Rectal smooth muscle tissue (tissue), 1 donor: ENCODE results near the gene MMEL1.

Source experiments
- H3K27ac ChIP-seq: one replicate; pipeline ENCODE4 v1.7.0; 2013; ENCODE audit warnings: low read depth, low read length, inconsistent platforms
- H3K27me3 ChIP-seq: one replicate; pipeline ENCODE4 v1.7.0; 2013; ENCODE audit warnings: low read length; ENCODE audit not compliant: control insufficient read depth, insufficient read depth
- H3K36me3 ChIP-seq: one replicate; pipeline ENCODE4 v1.7.0; 2013; ENCODE audit warnings: low read length; ENCODE audit not compliant: control insufficient read depth, insufficient read depth
- H3K4me1 ChIP-seq: one replicate; pipeline ENCODE4 v1.7.0; 2013; ENCODE audit warnings: low read length; ENCODE audit not compliant: control insufficient read depth, insufficient read depth
- H3K4me3 ChIP-seq: one replicate; pipeline ENCODE4 v1.7.0; 2013; ENCODE audit warnings: low read length
- H3K9ac ChIP-seq: one replicate; pipeline ENCODE4 v1.7.0; 2013; ENCODE audit warnings: low read length

Gene MMEL1

DNA sequence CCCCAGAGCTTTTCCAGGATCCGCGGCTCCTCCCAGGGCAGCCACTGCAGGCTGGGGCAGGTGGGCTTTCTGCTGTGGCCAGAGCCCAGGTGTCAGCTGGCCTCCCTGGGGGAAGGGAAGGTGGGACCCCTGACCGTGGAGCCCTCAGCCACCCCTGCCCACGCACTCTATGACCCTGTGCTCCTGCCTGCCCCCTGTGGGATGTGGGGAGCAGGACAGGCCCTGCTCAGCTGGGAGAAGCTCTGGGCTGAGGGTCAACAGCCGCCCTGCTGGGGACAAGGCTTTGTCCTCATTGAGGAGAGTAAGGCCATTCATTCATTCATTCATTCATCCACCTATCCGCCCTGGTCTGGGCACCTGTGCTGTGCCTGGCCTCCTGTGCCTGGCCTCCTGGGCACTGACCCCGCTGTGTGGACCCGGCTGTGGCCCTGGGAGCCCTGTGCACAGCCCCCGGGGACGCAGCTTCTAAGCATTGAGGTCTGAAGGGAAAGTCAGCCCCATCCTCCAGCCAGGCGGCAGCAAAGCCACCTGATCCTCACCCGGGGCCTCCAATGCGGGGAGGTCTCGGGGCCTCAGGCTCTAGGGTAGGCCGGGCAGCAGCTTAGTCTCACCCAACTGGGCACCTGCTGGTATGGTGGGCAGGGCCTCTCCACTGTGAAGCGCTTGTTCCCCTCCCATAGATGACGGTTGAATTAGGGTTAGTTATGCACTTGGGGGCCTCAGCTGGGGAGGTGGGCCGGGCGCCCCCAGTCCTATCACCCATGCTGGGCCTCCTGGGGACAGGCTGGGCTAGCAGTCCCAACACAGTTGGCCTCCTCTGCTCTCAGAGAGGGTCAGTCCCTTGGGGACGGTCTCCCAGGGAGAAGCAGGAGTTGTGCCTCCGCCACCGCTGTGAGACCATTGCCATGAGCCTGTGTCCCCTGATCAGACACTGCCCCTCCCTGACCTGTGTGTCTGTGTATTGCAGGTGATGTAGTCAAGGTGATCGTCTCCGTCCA lies 70.6 kb downstream of the MMEL1 start:
- H3K4me3 ChIP-seq, result no peak overlapping the region
- no peak overlapping the region for H3K9ac ChIP-seq
- H3K4me1 ChIP-seq, result peaks cover 3% of the 10 kb centered on the region
- peaks cover 19% of the 10 kb centered on the region for H3K36me3 ChIP-seq
- H3K27me3 ChIP-seq, result no peaks in the 10 kb centered on the region
- H3K27ac ChIP-seq, result no peak overlapping the region

DNA sequence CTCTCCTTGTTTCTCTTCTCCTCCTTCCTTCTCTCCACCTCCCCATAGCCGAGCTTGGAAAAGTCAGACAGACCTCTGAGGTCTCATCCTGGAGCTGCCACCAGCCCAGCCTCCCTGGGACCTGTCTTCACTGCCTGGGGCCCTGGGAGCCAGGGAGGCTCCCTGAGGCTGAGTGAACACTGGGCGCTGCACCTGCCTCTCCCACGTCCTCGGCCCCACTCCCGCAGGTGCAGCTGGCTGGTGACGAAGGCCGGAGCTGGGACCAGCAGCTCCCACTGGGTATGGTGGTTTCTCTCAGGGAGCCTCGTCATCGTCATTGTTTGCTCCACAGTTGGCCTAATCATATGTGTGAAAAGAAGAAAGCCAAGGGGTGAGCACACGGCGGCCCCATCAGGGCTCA lies 71.4 kb downstream of the MMEL1 start:
- no peak overlapping the region for H3K27ac ChIP-seq
- H3K4me3 ChIP-seq, result no peak overlapping the region
- peaks cover 19% of the 10 kb centered on the region for H3K36me3 ChIP-seq
- peaks cover 3% of the 10 kb centered on the region for H3K4me1 ChIP-seq
- no peak overlapping the region for H3K9ac ChIP-seq
- H3K27me3 ChIP-seq, result no peaks in the 10 kb centered on the region

DNA sequence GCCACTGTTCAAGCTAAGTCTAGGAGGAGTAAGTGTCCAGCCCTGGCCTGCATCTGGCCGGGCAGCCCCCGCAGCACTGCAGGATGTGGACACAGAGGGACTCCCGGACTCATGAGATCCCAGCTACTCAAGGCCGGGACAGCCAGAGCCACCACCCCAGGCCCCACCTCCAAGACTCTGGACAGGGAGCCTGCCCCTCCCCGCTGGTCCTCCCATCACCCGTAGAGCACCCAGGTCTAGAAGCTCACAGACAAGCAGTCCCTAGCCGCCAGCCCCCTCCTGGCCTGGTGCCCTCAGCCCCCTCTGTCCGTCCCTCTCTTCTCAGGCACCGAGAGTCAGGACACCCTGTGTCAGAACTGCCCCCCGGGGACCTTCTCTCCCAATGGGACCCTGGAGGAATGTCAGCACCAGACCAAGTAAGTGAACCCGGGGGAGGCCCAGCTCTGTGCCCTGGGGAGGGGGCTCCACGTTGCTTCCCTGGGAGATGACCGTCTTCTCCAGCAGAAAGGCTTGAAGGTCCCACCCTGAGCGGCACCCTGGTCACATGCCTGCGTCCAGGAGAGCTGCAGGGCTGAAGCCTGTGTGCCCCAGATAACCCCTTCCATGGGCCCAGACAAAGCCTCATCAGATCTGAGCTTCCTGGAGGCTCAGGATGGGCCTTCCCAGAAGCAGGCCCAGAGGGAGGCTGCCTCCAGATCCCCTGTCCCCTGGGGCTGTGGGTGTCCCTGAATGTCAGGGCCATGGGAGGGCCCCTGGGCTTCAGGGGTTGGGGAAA lies 72.3 kb downstream of the MMEL1 start:
- Histone ChIP-seq H3K27ac (no peak overlapping the region), H3K4me1 (peaks cover 6% of the 10 kb centered on the region), H3K36me3 (peaks cover 19% of the 10 kb centered on the region), H3K27me3 (no peaks in the 10 kb centered on the region), H3K4me3 (no peak overlapping the region), H3K9ac (no peak overlapping the region)

DNA sequence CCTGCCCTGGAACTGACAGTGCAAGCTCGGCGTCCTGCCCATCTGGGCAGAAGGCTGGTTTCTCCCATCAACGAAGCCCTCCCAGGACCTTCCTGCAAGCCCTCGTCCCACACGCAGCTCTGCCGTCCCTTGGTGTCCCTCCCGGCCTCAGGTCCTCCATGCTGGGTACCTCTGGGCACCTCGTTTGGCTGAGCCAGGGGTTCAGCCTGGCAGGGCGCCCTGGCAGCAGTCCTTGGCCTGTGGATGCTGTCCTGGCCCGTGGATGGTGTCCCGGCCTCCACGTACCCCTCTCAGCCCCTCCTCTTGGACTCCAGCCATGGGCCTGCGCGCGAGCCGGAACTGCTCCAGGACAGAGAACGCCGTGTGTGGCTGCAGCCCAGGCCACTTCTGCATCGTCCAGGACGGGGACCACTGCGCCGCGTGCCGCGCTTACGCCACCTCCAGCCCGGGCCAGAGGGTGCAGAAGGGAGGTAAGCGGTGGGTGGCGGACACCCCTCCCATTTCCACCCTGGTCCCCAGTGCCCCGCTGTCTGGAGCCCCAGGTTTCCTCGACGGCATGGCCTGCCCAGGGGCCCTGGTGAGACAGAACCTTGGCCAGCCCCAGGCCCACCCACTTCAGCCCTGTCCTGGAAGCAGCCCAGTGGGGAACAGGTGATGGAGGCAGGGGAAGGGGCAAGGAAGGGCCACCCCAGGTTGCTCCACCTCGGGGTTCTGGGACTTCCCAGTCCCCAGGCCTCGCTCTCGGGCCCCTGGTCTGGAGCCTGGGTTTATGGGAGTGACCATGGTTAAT lies 73.1 kb downstream of the MMEL1 start:
- Histone ChIP-seq H3K36me3 (peaks cover 19% of the 10 kb centered on the region), H3K4me1 (peaks cover 6% of the 10 kb centered on the region)

DNA sequence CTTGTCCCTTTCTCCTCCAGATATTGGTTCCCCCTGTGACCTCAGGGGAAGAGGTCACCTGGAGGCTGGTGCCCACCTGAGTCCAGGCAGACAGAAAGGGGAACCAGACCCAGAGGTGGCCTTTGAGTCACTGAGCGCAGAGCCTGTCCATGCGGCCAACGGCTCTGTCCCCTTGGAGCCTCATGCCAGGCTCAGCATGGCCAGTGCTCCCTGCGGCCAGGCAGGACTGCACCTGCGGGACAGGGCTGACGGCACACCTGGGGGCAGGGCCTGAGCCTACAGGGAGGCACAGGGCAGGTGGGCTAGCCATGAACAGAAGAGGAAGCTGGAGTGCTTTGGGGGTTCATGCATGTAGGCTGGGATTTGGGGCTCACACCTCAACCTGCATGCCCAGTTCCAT lies 74.0 kb downstream of the MMEL1 start:
- Histone ChIP-seq H3K27me3 (no peaks in the 10 kb centered on the region), H3K4me1 (peaks cover 6% of the 10 kb centered on the region), H3K36me3 (peaks cover 19% of the 10 kb centered on the region), H3K4me3 (no peak overlapping the region), H3K27ac (no peak overlapping the region), H3K9ac (no peak overlapping the region)

More for the DNA sequence above, 73.1 kb downstream of the MMEL1 start:
- no peak overlapping the region for H3K9ac ChIP-seq
- H3K4me3 ChIP-seq, result no peak overlapping the region
- no peaks in the 10 kb centered on the region for H3K27me3 ChIP-seq
- no peak overlapping the region for H3K27ac ChIP-seq

DNA sequence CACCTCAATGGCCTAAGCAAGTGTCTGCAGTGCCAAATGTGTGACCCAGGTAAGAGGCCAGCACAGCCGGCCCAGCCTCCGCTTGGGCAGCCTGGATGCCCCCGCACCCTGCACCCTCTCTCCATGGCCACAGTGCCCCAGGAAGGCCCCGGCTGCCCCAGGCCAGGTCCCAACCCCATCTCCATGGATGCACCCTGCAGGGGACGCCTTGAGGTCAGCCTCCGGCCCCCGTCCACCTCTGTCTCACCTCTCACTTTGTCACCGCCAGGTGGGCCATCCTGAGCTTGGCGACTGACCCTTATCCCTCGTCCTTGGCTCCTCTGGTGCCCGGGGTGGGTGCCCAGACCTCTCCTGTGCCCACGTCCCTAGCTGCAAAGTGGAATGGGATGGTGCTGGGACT lies 74.4 kb downstream of the MMEL1 start:
- H3K27ac ChIP-seq, result no peak overlapping the region
- H3K4me3 ChIP-seq, result peak overlapping the region; percentile 78
- H3K4me1 ChIP-seq, result peaks cover 6% of the 10 kb centered on the region
- peaks cover 19% of the 10 kb centered on the region for H3K36me3 ChIP-seq
- H3K27me3 ChIP-seq, result no peaks in the 10 kb centered on the region
- no peak overlapping the region for H3K9ac ChIP-seq

DNA sequence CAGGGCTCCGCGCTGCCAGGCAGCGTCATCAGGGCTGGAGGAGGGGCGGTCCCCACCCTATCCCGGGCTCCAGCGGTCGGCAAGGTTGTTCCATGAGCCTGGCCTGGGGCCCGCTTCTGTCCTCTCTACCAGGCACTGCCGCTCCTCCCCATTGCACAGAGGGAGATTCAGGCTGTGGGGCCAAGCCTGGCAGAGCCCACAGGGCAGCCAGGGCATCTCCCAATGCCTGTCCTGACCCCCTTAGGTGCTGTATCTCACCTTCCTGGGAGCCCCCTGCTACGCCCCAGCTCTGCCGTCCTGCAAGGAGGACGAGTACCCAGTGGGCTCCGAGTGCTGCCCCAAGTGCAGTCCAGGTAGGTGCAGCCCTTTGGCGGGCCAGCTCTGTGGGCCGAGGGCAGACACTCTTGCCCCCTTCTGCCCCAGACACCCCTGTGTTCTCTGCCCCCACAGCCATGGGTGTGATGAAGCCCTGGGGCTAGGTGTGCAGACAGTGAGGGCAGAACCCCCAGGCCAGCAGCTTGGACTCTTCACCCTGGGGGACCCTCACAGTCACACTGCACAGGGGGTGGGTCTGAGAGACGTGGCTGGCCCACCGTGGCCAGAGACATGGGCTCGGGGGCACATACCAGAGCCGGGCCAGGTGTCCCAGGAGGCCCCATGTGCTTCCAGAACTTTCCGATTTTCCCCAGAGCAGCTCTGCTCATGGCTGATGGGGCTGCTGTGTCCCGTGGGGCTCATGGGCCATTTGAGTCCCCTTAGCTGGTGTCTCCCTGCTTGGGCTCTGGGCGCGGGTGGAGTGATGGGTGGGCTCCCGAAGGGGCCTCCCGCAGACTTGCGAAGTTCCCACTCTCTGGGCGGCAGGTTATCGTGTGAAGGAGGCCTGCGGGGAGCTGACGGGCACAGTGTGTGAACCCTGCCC lies 75.1 kb downstream of the MMEL1 start:
- Histone ChIP-seq H3K9ac (peak overlapping the region; percentile 24), H3K36me3 (peaks cover 19% of the 10 kb centered on the region), H3K27me3 (no peaks in the 10 kb centered on the region), H3K27ac (no peak overlapping the region), H3K4me1 (peaks cover 6% of the 10 kb centered on the region), H3K4me3 (peak overlapping the region; percentile 78)

DNA sequence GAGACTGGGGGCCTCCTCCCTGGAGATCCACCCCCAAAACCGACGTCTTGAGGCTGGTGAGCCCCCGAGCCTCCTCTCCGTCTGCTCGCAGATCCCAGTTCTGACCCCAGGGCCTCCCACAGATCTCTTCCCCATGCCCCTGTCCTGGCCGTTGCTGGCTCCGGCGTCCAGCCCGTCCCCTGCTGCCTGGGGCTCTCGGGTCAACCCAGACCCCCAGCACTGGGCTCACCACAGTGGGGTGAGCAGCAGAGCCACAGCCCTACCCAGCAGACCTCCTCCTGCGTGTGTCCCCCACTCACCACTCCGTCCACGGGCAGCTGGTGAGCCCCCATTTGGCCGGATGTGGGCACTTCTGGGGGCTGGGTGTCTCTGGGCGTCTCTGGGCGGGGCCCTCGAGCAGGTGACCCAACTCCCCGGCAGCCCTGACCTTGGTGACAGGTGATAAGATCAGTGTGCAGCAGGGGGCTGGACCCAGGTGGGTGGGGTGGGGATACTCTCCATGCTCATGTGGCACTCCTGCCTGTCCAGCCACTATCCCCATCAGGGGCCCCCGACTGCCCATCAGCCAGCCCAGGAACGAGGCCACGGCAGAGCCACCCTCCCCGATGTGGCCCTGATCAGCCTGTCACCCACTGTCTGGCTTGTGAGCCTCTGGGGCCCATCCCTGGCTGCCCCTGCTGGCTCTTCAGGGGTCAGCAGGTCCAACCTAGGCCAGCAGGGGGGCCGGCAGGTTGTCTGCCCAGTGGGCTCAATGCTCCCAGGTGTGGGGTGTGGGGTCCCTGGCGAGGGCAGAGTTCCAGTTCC lies 75.9 kb downstream of the MMEL1 start:
- Histone ChIP-seq H3K27me3 (no peaks in the 10 kb centered on the region), H3K4me3 (peak overlapping the region; percentile 78), H3K4me1 (peaks cover 6% of the 10 kb centered on the region), H3K9ac (peak overlapping the region; percentile 99), H3K27ac (peak overlapping the region; percentile 83), H3K36me3 (peaks cover 11% of the 10 kb centered on the region)

DNA sequence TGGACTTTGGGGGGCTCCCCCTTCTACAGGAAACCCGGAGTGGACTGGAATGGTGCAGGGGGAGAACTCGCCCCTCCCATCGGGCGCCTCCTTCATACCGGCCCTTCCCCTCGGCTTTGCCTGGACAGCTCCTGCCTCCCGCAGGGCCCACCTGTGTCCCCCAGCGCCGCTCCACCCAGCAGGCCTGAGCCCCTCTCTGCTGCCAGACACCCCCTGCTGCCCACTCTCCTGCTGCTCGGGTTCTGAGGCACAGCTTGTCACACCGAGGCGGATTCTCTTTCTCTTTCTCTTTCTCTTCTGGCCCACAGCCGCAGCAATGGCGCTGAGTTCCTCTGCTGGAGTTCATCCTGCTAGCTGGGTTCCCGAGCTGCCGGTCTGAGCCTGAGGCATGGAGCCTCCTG lies 76.5 kb downstream of the MMEL1 start, which contains the start of gene TNFRSF14:
Gene TNFRSF14, plus strand, starts transcription at position 95 of the 401 bp plus-strand sequence. Its CDS starts 294 bp downstream, at position 389.
- peak within 1 kb of the TSS; percentile 83 for H3K27ac ChIP-seq
- peak within 1 kb of the TSS; percentile 78 for H3K4me3 ChIP-seq
- H3K36me3 ChIP-seq, result peaks cover 11% of the 10 kb centered on the region
- H3K4me1 ChIP-seq, result peaks cover 6% of the 10 kb centered on the region
- peak within 1 kb of the TSS; percentile 99 for H3K9ac ChIP-seq
- no peaks in the 10 kb centered on the region for H3K27me3 ChIP-seq

DNA sequence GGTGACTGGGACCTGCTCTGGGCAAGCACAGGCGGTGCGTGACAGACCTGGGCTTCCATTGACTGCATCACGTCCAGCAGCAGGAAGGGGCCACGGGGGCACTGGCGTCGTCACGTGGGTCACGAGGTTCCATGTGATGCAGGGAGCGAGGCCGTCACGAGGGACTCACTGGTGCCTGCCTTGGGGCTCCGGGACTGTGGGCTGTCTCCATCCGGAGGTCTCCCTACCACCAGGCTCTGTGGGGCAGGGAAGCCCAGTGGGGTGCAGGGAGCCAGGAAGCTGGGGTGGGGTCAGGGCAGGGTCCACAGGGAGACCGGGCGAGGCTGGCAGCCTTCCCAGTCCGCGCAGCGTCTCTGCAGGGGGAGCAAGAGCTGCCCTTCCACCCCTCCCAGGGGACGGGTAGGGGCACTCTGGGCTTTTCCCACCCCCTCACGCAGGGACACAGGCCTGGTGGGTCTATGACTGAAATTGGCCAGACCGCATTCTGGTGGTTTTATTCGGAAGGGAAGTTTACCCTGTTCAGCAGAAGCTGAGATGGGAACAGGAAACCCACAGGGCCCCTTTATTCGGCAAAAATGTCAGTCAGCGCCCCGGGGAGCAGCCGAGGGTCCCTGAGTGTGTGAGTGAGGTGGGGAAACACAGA lies 77.1 kb downstream of the MMEL1 start:
- Histone ChIP-seq H3K4me1 (peaks cover 6% of the 10 kb centered on the region), H3K27ac (peak overlapping the region; percentile 83), H3K9ac (peak overlapping the region; percentile 99), H3K4me3 (peak overlapping the region; percentile 78), H3K27me3 (no peaks in the 10 kb centered on the region), H3K36me3 (peaks cover 11% of the 10 kb centered on the region)
